ENCODE measurements around the gene ARID5B.

ARID5B gene

GRCh38 chr10:61967298-61967697 is 65.8 kb downstream of the ARID5B start:
- in situ Hi-C loops (cut with HindIII; ENCODE audit: low sequenced_read_pairs): no loop called here
- TF ChIP-seq CTCF (IDR thresholded peaks at IDR 0.05; ENCODE audit: low read depth, low read length, missing control alignments): no peak
- H3K4me3 ChIP-seq (ENCODE audit: low read depth, low read length): no peak overlapping the region
- DNase-seq (ENCODE audit: low read depth): no peak

- in situ Hi-C loops (cut with HindIII; ENCODE audit: low sequenced_read_pairs): no loop called here
- no peak overlapping the region for H3K4me3 ChIP-seq (ENCODE audit: low read depth, low read length)
- TF ChIP-seq CTCF (IDR thresholded peaks at IDR 0.05; ENCODE audit: low read depth, low read length, missing control alignments): no peak
- DNase-seq (ENCODE audit: low read depth): peak; percentile 16
Observed at GRCh38 chr10:61970182-61971002, 68.9 kb downstream of the ARID5B start.

GRCh38 chr10:61971003-61971325 is 69.5 kb downstream of the ARID5B start:
- in situ Hi-C loops (cut with HindIII; ENCODE audit: low sequenced_read_pairs): no loop called here
- DNase-seq (ENCODE audit: low read depth): peak; percentile 29
- no peak for TF ChIP-seq CTCF (IDR thresholded peaks at IDR 0.05; ENCODE audit: low read depth, low read length, missing control alignments)
- H3K4me3 ChIP-seq (ENCODE audit: low read depth, low read length): no peak overlapping the region

GRCh38 chr10:61973169-61973568 is 71.7 kb downstream of the ARID5B start:
- in situ Hi-C loops (cut with HindIII; ENCODE audit: low sequenced_read_pairs): no loop called here
- H3K4me3 ChIP-seq (ENCODE audit: low read depth, low read length): no peak overlapping the region
- no peak for TF ChIP-seq CTCF (IDR thresholded peaks at IDR 0.05; ENCODE audit: low read depth, low read length, missing control alignments)
- DNase-seq (ENCODE audit: low read depth): no peak

GRCh38 chr10:61973906-61974305 is 72.4 kb downstream of the ARID5B start:
- H3K4me3 ChIP-seq (ENCODE audit: low read depth, low read length): no peak overlapping the region
- no peak for TF ChIP-seq CTCF (IDR thresholded peaks at IDR 0.05; ENCODE audit: low read depth, low read length, missing control alignments)
- DNase-seq (ENCODE audit: low read depth): no peak
- in situ Hi-C loops (cut with HindIII; ENCODE audit: low sequenced_read_pairs): no loop called here

- in situ Hi-C loops (cut with HindIII; ENCODE audit: low sequenced_read_pairs): no loop called here
Observed at GRCh38 chr10:61974601-61975390, 73.3 kb downstream of the ARID5B start.

More at GRCh38 chr10:61974601-61975390, 73.3 kb downstream of the ARID5B start:
- peak; percentile 29 for DNase-seq (ENCODE audit: low read depth)
- TF ChIP-seq CTCF (IDR thresholded peaks at IDR 0.05; ENCODE audit: low read depth, low read length, missing control alignments): no peak
- H3K4me3 ChIP-seq (ENCODE audit: low read depth, low read length): no peak overlapping the region

Measured in astrocyte of the cerebellum (primary cell).